ENCODE results near the gene CYTH2. TPM values are rescaled to one million over a fixed set of nuclear protein-coding genes. Genes with fewer than 3 reads are reported as not detected.
"Not testable (repeated sequence)": the region's sequence is repeated elsewhere in the genome, so short reads cannot be mapped to it uniquely, and the experiment has no call there.

CYTH2 gene
- polyA plus RNA-seq, 5 donors: 72.6 to 112 (median 87.8) TPM

GRCh38 chr19:48475369-48476068, 6.3 kb downstream of the CYTH2 start:
- DNase-seq: no peak

GRCh38 chr19:48476176-48476575, 7.0 kb downstream of the CYTH2 start:
- no peak for DNase-seq

- no peak for DNase-seq
Observed at GRCh38 chr19:48477067-48477685, 8.0 kb downstream of the CYTH2 start.

GRCh38 chr19:48477698-48478338, 8.6 kb downstream of the CYTH2 start:
- no peak for DNase-seq

GRCh38 chr19:48478339-48479256, 9.4 kb downstream of the CYTH2 start:
- DNase-seq: no peak

GRCh38 chr19:48479686-48480085, 10.5 kb downstream of the CYTH2 start:
- no peak for DNase-seq

GRCh38 chr19:48480183-48480557, 11.0 kb downstream of the CYTH2 start:
- peak; percentile 31 to 32 for DNase-seq

- DNase-seq: peak; percentile 27 to 42
Observed at GRCh38 chr19:48480558-48481500, 11.7 kb downstream of the CYTH2 start.

GRCh38 chr19:48481846-48482639, 12.9 kb downstream of the CYTH2 start:
- DNase-seq: no peak

GRCh38 chr19:48483301-48483700, 14.1 kb downstream of the CYTH2 start:
- DNase-seq: no peak

- DNase-seq: no peak
Observed at GRCh38 chr19:48484247-48484893, 15.2 kb downstream of the CYTH2 start.

GRCh38 chr19:48484931-48485612, 15.9 kb downstream of the CYTH2 start:
- DNase-seq: no peak

GRCh38 chr19:48486706-48487105, 17.5 kb downstream of the CYTH2 start:
- DNase-seq: not testable (repeated sequence)

GRCh38 chr19:48487544-48487943, 18.4 kb downstream of the CYTH2 start:
- no peak for DNase-seq

GRCh38 chr19:48487948-48488347, 18.8 kb downstream of the CYTH2 start:
- DNase-seq: no peak

- DNase-seq: not testable (repeated sequence)
Observed at GRCh38 chr19:48488478-48488877, 19.3 kb downstream of the CYTH2 start.

GRCh38 chr19:48489608-48490216, 20.5 kb downstream of the CYTH2 start:
- DNase-seq: peak in 1 of 2 donors; percentile 47

Data from right lung (tissue), 5 donors.